ENCODE measurements around the gene RHOT2. TPM values are rescaled to one million over a fixed set of nuclear protein-coding genes. Genes with fewer than 3 reads are reported as not detected.

The RHOT2 gene
- total and polyA plus RNA-seq, 7 donors = 35.3 to 159 (median 52.9) TPM

DNA sequence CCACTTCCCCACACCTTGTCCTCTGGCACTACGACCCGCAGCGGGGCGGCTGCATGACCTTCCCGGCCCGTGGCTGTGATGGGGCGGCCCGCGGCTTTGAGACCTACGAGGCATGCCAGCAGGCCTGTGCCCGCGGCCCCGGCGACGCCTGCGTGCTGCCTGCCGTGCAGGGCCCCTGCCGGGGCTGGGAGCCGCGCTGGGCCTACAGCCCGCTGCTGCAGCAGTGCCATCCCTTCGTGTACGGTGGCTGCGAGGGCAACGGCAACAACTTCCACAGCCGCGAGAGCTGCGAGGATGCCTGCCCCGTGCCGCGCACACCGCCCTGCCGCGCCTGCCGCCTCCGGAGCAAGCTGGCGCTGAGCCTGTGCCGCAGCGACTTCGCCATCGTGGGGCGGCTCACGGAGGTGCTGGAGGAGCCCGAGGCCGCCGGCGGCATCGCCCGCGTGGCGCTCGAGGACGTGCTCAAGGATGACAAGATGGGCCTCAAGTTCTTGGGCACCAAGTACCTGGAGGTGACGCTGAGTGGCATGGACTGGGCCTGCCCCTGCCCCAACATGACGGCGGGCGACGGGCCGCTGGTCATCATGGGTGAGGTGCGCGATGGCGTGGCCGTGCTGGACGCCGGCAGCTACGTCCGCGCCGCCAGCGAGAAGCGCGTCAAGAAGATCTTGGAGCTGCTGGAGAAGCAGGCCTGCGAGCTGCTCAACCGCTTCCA is 34.4 kb upstream of the RHOT2 start:
- WGBS, 2 donors = 97% methylated on average over 74 of the region's 74 CpGs
- peaks cover 0 to 53% (median 46%) of the 10 kb centered on the region in 4 donors for H3K4me1 ChIP-seq
- DNase-seq = no peak

DNA sequence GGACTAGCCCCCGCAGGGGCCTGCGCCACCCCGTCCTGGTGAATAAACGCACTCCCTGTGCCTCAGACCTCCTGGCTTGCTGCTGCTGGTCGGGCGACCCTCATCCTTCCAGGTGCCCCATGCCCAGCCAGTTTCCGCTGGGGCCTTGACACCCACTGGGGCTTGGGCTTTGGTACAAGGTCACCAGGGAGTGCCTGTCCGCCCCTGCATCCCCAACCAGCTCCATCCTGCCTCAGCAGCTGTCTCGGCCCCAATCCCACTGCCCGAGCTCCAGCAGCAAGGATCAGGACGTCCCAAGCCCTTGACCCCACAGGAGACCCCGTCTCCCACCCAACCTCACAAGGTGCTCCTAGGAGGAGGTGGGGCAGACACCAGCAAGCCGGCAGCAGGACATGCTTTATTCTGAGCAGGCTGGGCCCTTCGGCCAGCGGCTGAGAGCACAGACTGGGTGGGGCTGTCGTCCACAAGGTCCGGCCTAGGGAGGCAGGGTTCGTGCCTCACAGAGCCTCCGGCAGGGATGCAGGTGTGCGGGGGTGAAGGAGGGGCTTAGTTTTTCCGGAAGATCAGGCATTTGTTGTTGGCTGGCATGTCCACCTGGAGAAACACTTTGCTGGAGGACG is 33.8 kb upstream of the RHOT2 start:
- intact Hi-C loops (cut with DNase I) = no loop called here
- no peak overlapping the region for H3K27ac ChIP-seq
- H3K27me3 ChIP-seq = peaks cover 0 to 13% (median 0%) of the 10 kb centered on the region in 3 donors
- 91 to 93% methylated on average over 22 of the region's 22 CpGs for WGBS, 2 donors
- H3K9me3 ChIP-seq = no peaks in the 10 kb centered on the region
- H3K4me1 ChIP-seq = peaks cover 0 to 53% (median 46%) of the 10 kb centered on the region in 4 donors
- no peak overlapping the region for H3K4me3 ChIP-seq
- H3K36me3 ChIP-seq = peaks cover 0 to 21% (median 12%) of the 10 kb centered on the region in 4 donors
- TF ChIP-seq POLR2AphosphoS5 (IDR thresholded peaks at IDR 0.05) (no peak), EP300 (IDR thresholded peaks at IDR 0.05) (no peak), POLR2A (IDR thresholded peaks at IDR 0.05) (no peak), CTCF (IDR thresholded peaks at IDR 0.05) (no peak)
- DNase-seq = no peak

More for the DNA sequence above, 34.4 kb upstream of the RHOT2 start:
- H3K27ac ChIP-seq = no peak overlapping the region
- H3K9me3 ChIP-seq = no peaks in the 10 kb centered on the region
- H3K27me3 ChIP-seq = peaks cover 0 to 13% (median 0%) of the 10 kb centered on the region in 3 donors
- no peak overlapping the region for H3K4me3 ChIP-seq
- intact Hi-C loops (cut with DNase I) = no loop called here
- TF ChIP-seq CTCF (IDR thresholded peaks at IDR 0.05) (no peak), POLR2A (IDR thresholded peaks at IDR 0.05) (no peak), EP300 (IDR thresholded peaks at IDR 0.05) (no peak), POLR2AphosphoS5 (IDR thresholded peaks at IDR 0.05) (no peak)
- H3K36me3 ChIP-seq = peaks cover 0 to 22% (median 13%) of the 10 kb centered on the region in 4 donors

DNA sequence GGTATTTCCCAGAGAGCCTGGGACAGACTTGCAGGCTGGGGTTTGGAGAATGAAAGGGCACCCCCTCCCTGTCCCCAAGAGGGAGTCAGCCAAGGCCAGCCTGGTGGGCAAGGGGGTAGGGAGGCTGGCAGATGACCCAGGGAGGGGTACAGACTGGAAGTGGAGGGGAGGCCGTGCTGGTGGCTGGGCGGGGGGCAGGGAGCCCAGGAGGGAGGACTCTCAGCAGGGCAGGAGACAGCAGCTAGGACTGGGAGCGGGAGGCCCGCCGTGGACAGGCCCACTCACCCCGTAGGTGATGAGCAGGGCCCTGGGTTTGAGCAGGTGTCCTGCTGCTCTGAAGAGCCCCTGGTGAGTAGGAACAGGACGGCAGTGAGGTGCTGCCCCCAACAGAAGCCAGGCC is 32.9 kb upstream of the RHOT2 start:
- intact Hi-C loops (cut with DNase I) = no loop called here
- TF ChIP-seq EP300 (IDR thresholded peaks at IDR 0.05) = no peak
- no peak for TF ChIP-seq CTCF (IDR thresholded peaks at IDR 0.05)
- no peak for TF ChIP-seq POLR2A (IDR thresholded peaks at IDR 0.05)
- TF ChIP-seq POLR2AphosphoS5 (IDR thresholded peaks at IDR 0.05) = no peak
- Histone ChIP-seq H3K27me3 (peaks cover 0 to 13% (median 0%) of the 10 kb centered on the region in 3 donors), H3K9me3 (no peaks in the 10 kb centered on the region), H3K4me1 (peaks cover 0 to 44% (median 41%) of the 10 kb centered on the region in 4 donors), H3K4me3 (peak overlapping the region in 3 of 4 donors; percentile 64 to 98 (median 82)), H3K27ac (no peak overlapping the region), H3K36me3 (peaks cover 0 to 21% (median 12%) of the 10 kb centered on the region in 4 donors)
- WGBS, 2 donors = 83 to 89% methylated on average over 7 of the region's 7 CpGs
- DNase-seq = no peak

GRCh38 chr16:635573-636205 is 32.2 kb upstream of the RHOT2 start:
- Histone ChIP-seq H3K27me3 (peaks cover 0 to 13% (median 0%) of the 10 kb centered on the region in 3 donors), H3K27ac (peak overlapping the region; percentile 89 to 99 (median 97)), H3K4me1 (peaks cover 0 to 38% (median 34%) of the 10 kb centered on the region in 4 donors), H3K36me3 (peaks cover 0 to 21% (median 12%) of the 10 kb centered on the region in 4 donors), H3K4me3 (peak overlapping the region; percentile 64 to 98 (median 81)), H3K9me3 (no peaks in the 10 kb centered on the region)
- no peak for DNase-seq
- no peak for TF ChIP-seq POLR2A (IDR thresholded peaks at IDR 0.05)
- TF ChIP-seq POLR2AphosphoS5 (IDR thresholded peaks at IDR 0.05) = no peak
- TF ChIP-seq EP300 (IDR thresholded peaks at IDR 0.05) = no peak
- 1 to 4% methylated on average over 55 of the region's 55 CpGs for WGBS, 2 donors
- intact Hi-C loops (cut with DNase I) = loop anchor here (2.0 kb wide), 1 partner anchor 47 kb away; no protein-coding TSS in a partner anchor
